Endothelial cell (in vitro differentiated cells): ENCODE results near the gene PAK1IP1. TPM values are rescaled to one million over a fixed set of nuclear protein-coding genes. Genes with fewer than 3 reads are reported as not detected.
"Not testable (repeated sequence)": the region's sequence is repeated elsewhere in the genome, so short reads cannot be mapped to it uniquely, and the experiment has no call there.

Experiments
- DNase-seq: peaks from one replicate; pipeline ENCODE4 v3.0.0; 2021; ENCODE audit warnings: low spot score
- H3K27ac Mint-ChIP-seq: one replicate; pipeline ENCODE4 v1.8.0; 2021; ENCODE audit warnings: mixed read lengths, inconsistent platforms; ENCODE audit not compliant: unreplicated experiment
- H3K27me3 Mint-ChIP-seq: one replicate; pipeline ENCODE4 v1.8.0; 2021; ENCODE audit warnings: mild to moderate bottlenecking, moderate library complexity, mixed read lengths, inconsistent platforms; ENCODE audit not compliant: unreplicated experiment
- H3K36me3 Mint-ChIP-seq: one replicate; pipeline ENCODE4 v1.8.0; 2021; ENCODE audit warnings: mild to moderate bottlenecking, low read depth, mixed read lengths, inconsistent platforms; ENCODE audit not compliant: unreplicated experiment
- H3K4me1 Mint-ChIP-seq: one replicate; pipeline ENCODE4 v1.8.0; 2021; ENCODE audit warnings: mild to moderate bottlenecking, mixed read lengths, inconsistent platforms; ENCODE audit not compliant: unreplicated experiment
- H3K4me3 Mint-ChIP-seq: one replicate; pipeline ENCODE4 v1.8.0; 2021; ENCODE audit warnings: mild to moderate bottlenecking, mixed read lengths, inconsistent platforms; ENCODE audit not compliant: unreplicated experiment
- H3K9me3 Mint-ChIP-seq: one replicate; pipeline ENCODE4 v1.8.0; 2021; ENCODE audit warnings: mixed read lengths, inconsistent platforms; ENCODE audit not compliant: unreplicated experiment
- CTCF ChIP-seq: fragments of 200-600 bp; sonication (generic); IDR thresholded peaks from one replicate; pipeline ENCODE4 v1.5.0; 2021; ENCODE audit warnings: antibody characterized with exemption; ENCODE audit not compliant: unreplicated experiment
- total RNA-seq: library from RNA; stranded (reverse); fragmentation: NEBNext Ultra II Directional; extraction: Animal tissue kit (Norgen Biotek cat#: 25700); gene quantifications from one replicate; pipeline ENCODE4 v1.2.1, GENCODE V29; 2021; ENCODE audit not compliant: unreplicated experiment

PAK1IP1 gene
- total RNA-seq, 1 donor from 2014 or later = 12.8 TPM

DNA sequence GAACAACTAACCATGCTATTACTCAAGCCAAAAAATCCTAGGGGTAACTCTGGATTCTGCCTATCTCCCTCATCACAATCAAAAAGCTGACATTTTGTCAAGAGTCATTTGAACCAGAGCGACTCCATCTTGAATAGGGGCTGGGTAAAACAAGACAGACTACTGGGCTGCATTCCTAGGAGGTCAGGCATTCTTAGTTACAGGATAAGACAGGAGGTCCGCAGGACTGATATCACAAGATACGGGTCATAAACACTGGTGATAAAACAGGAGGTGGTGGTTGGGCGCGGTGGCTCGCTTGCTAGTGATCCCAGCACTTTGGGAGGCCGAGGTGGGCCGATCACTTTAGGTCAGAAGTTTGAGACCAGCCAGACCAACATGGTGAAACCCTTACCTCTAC is 32.6 kb upstream of the PAK1IP1 start:
- Mint-ChIP-seq H3K4me3 (no peak overlapping the region), H3K27me3 (peaks cover 10% of the 10 kb centered on the region), H3K27ac (no peak overlapping the region), H3K9me3 (no peaks in the 10 kb centered on the region), H3K36me3 (peaks cover 3% of the 10 kb centered on the region), H3K4me1 (no peaks in the 10 kb centered on the region)
- TF ChIP-seq CTCF = no peak
- DNase-seq = no peak

DNA sequence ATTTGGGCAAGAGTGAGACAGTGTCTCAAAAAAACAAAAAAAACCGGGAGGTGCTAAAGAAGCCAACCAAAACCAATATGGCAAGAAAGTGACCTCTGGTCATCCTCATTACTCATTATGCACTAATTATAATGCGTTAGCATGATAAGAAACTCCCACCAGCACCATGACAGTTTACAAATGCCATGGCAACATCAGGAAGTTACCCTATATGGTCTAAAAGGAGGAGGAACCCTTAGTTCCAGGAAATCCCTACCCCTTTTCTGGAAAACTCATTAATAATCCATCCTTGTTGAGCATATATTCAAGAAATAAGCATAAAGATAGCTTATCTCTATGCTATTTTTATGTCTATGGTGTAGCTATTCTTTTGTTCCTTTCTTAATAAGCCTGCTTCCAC is 32.0 kb upstream of the PAK1IP1 start:
- Mint-ChIP-seq H3K27me3 (peaks cover 10% of the 10 kb centered on the region), H3K4me1 (no peaks in the 10 kb centered on the region), H3K4me3 (no peak overlapping the region), H3K9me3 (no peaks in the 10 kb centered on the region), H3K36me3 (peaks cover 3% of the 10 kb centered on the region), H3K27ac (no peak overlapping the region)
- DNase-seq = no peak
- TF ChIP-seq CTCF = no peak

- not testable (repeated sequence) for H3K9me3 Mint-ChIP-seq, H3K27ac Mint-ChIP-seq, H3K4me3 Mint-ChIP-seq, H3K27me3 Mint-ChIP-seq, H3K4me1 Mint-ChIP-seq, DNase-seq, H3K36me3 Mint-ChIP-seq
Measured at GRCh38 chr6:10665595-10665994, 29.2 kb upstream of the PAK1IP1 start.

- DNase-seq = no peak
- no peaks in the 10 kb centered on the region for H3K4me1 Mint-ChIP-seq
- no peak overlapping the region for H3K4me3 Mint-ChIP-seq
- H3K36me3 Mint-ChIP-seq = no peaks in the 10 kb centered on the region
- no peak overlapping the region for H3K27ac Mint-ChIP-seq
- H3K9me3 Mint-ChIP-seq = no peaks in the 10 kb centered on the region
- no peaks in the 10 kb centered on the region for H3K27me3 Mint-ChIP-seq
- TF ChIP-seq CTCF = no peak
Measured at GRCh38 chr6:10668126-10668917, 26.4 kb upstream of the PAK1IP1 start.

- H3K9me3 Mint-ChIP-seq = no peaks in the 10 kb centered on the region
- H3K27ac Mint-ChIP-seq = no peak overlapping the region
- H3K4me3 Mint-ChIP-seq = no peak overlapping the region
- DNase-seq = no peak
- peaks cover 4% of the 10 kb centered on the region for H3K4me1 Mint-ChIP-seq
- TF ChIP-seq CTCF = no peak
- H3K36me3 Mint-ChIP-seq = no peaks in the 10 kb centered on the region
- H3K27me3 Mint-ChIP-seq = no peaks in the 10 kb centered on the region
Measured at GRCh38 chr6:10676403-10676802, 18.4 kb upstream of the PAK1IP1 start.
